Measurements from ENCODE around the gene TMEM181. TPM values are rescaled to one million over a fixed set of nuclear protein-coding genes. Genes with fewer than 3 reads are reported as not detected.

The TMEM181 gene
- polyA plus RNA-seq, 1 of the 3 experiments (the other 2 are of a cell fraction): 19.5 TPM

DNA sequence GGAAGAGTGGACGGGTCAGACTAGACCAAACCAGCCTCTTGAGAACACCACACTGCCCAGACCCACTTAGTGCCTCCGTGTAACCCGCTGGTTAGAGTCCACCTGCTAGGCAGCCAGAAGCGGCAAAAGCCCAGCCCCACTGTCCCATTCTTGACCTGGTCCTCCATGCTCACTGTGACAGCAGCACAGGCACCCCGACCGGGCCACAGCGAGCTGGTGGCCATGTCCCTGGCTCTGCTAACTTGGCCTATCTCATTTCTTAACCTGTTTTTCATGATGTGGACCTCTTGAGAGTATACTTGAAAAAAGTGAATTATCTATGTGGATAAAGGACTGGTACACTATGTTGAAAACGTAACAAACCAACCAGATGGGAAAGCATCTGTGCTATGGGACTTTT lies 44.9 kb upstream of the TMEM181 start:
- Histone ChIP-seq H3K9me3 (no peaks in the 10 kb centered on the region), H3K36me3 (replicated peaks in 1 of 2; ENCODE audit: control insufficient read depth in 1 of 2, insufficient read depth in 2 of 2, low read length in 1 of 2) (peaks cover 0 to 8% of the 10 kb centered on the region in 2 experiments), H2AFZ (ENCODE audit: low read depth) (no peak overlapping the region), H3K4me3 (ENCODE audit: low read depth in 2 of 2, low read length in 1 of 2) (no peak overlapping the region), H3F3A (replicated peaks; ENCODE audit: insufficient read depth) (peaks cover 14% of the 10 kb centered on the region), H3K79me2 (ENCODE audit: insufficient read depth) (no peaks in the 10 kb centered on the region), H3K27me3 (ENCODE audit: insufficient read depth) (no peaks in the 10 kb centered on the region), H4K20me1 (ENCODE audit: insufficient read depth) (no peaks in the 10 kb centered on the region), H3K4me1 (ENCODE audit: control insufficient read depth in 1 of 2, insufficient read depth in 2 of 2, low read depth in 1 of 2, low read length in 1 of 2) (peaks cover 5 to 12% of the 10 kb centered on the region in 2 experiments; a peak in 3 of 4 replicates), H3K27ac (ENCODE audit: low read depth in 2 of 2, low read length in 1 of 2) (no peak overlapping the region), H3K9ac (no peak overlapping the region), H3K4me2 (no peak overlapping the region), H3K9me2 (no peaks in the 10 kb centered on the region)
- no peak for TF ChIP-seq CHD2 (IDR thresholded peaks at IDR 0.05; ENCODE audit: low read length, partially characterized antibody)
- TF ChIP-seq, protein P1, sequence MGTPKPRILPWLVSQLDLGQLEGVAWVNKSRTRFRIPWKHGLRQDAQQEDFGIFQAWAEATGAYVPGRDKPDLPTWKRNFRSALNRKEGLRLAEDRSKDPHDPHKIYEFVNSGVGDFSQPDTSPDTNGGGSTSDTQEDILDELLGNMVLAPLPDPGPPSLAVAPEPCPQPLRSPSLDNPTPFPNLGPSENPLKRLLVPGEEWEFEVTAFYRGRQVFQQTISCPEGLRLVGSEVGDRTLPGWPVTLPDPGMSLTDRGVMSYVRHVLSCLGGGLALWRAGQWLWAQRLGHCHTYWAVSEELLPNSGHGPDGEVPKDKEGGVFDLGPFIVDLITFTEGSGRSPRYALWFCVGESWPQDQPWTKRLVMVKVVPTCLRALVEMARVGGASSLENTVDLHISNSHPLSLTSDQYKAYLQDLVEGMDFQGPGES (IDR thresholded peaks at IDR 0.05; ENCODE audit: low read depth, low read length): no peak
- TF ChIP-seq RXRA (IDR thresholded peaks at IDR 0.05; ENCODE audit: borderline replicate concordance, low read depth): no peak
- TF ChIP-seq RAD21 (IDR thresholded peaks at IDR 0.05; ENCODE audit: low read length): no peak
- no peak for TF ChIP-seq MEF2A (IDR thresholded peaks at IDR 0.05; ENCODE audit: borderline replicate concordance, low read depth)
- no peak for TF ChIP-seq JUND (IDR thresholded peaks at IDR 0.05)
- no peak for TF ChIP-seq EP300 (IDR thresholded peaks at IDR 0.05; ENCODE audit: borderline replicate concordance in 1 of 2, low read depth in 1 of 2, low read length in 1 of 2)
- TF ChIP-seq TCF12 (IDR thresholded peaks at IDR 0.05): no peak
- TF ChIP-seq CTCF (IDR thresholded peaks at IDR 0.05): no peak
- TF ChIP-seq TEAD4 (IDR thresholded peaks at IDR 0.05; ENCODE audit: borderline replicate concordance, insufficient read depth): no peak
- TF ChIP-seq NRF1 (IDR thresholded peaks at IDR 0.05; ENCODE audit: low read depth, low read length): no peak
- TF ChIP-seq PBX3 (IDR thresholded peaks at IDR 0.05): no peak
- TF ChIP-seq, protein P2, sequence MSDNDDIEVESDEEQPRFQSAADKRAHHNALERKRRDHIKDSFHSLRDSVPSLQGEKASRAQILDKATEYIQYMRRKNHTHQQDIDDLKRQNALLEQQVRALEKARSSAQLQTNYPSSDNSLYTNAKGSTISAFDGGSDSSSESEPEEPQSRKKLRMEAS (IDR thresholded peaks at IDR 0.05; ENCODE audit: low read depth): no peak
- no peak for TF ChIP-seq GATA2 (CRISPR knock-in tag; IDR thresholded peaks at IDR 0.05)
- POLR2A ChIA-PET: no interaction called here
- CTCF ChIA-PET: interaction anchor here (4.6 kb wide), 1 partner anchor 294 kb away, joined by 22 read pairs; no protein-coding TSS in a partner anchor
- 95% methylated on average over 8 of the region's 8 CpGs for WGBS (ENCODE audit: low lambda C conversion rate)
- DNase-seq: no peak

GRCh38 chr6:158516098-158516497 lies 43.8 kb upstream of the TMEM181 start:
- POLR2A ChIA-PET: no interaction called here

More at GRCh38 chr6:158516098-158516497, 43.8 kb upstream of the TMEM181 start:
- CTCF ChIA-PET: interaction anchor here (0.8 to 4.6 kb wide), 3 partner anchors 295 to 302 kb away, joined by 3 to 22 read pairs (median 4); no protein-coding TSS in a partner anchor
- peaks cover 14% of the 10 kb centered on the region for H3F3A ChIP-seq (replicated peaks; ENCODE audit: insufficient read depth)
- no peak overlapping the region for H2AFZ ChIP-seq (ENCODE audit: low read depth)
- H3K9ac ChIP-seq: no peak overlapping the region
- no peaks in the 10 kb centered on the region for H3K9me3 ChIP-seq
- H3K4me3 ChIP-seq (ENCODE audit: low read depth in 2 of 2, low read length in 1 of 2): no peak overlapping the region
- H3K27ac ChIP-seq (ENCODE audit: low read depth in 2 of 2, low read length in 1 of 2): no peak overlapping the region
- no peak for TF ChIP-seq POLR2AphosphoS5 (IDR thresholded peaks at IDR 0.05; ENCODE audit: low read depth, low read length)
- TF ChIP-seq YY1 (IDR thresholded peaks at IDR 0.05; ENCODE audit: low read depth): no peak
- no peak for TF ChIP-seq NFIC (IDR thresholded peaks at IDR 0.05; ENCODE audit: borderline replicate concordance)
- no peak for TF ChIP-seq EP300 (IDR thresholded peaks at IDR 0.05; ENCODE audit: borderline replicate concordance in 1 of 2, low read depth in 1 of 2, low read length in 1 of 2)
- no peak for TF ChIP-seq MEF2A (IDR thresholded peaks at IDR 0.05; ENCODE audit: borderline replicate concordance, low read depth)
- no peak for TF ChIP-seq TEAD4 (IDR thresholded peaks at IDR 0.05; ENCODE audit: borderline replicate concordance, insufficient read depth)
- TF ChIP-seq EZH2phosphoT487 (IDR thresholded peaks at IDR 0.05; ENCODE audit: borderline replicate concordance, low read depth): no peak
- TF ChIP-seq CHD2 (IDR thresholded peaks at IDR 0.05; ENCODE audit: low read length, partially characterized antibody): no peak
- TF ChIP-seq NRF1 (IDR thresholded peaks at IDR 0.05; ENCODE audit: low read depth, low read length): no peak
- no peaks in the 10 kb centered on the region for H3K27me3 ChIP-seq (ENCODE audit: insufficient read depth)
- no peaks in the 10 kb centered on the region for H3K36me3 ChIP-seq (replicated peaks in 1 of 2; ENCODE audit: control insufficient read depth in 1 of 2, insufficient read depth in 2 of 2, low read length in 1 of 2)
- no peak for DNase-seq
- no peaks in the 10 kb centered on the region for H3K79me2 ChIP-seq (ENCODE audit: insufficient read depth)
- peaks cover 5 to 12% of the 10 kb centered on the region in 2 experiments; a peak in 3 of 4 replicates for H3K4me1 ChIP-seq (ENCODE audit: control insufficient read depth in 1 of 2, insufficient read depth in 2 of 2, low read depth in 1 of 2, low read length in 1 of 2)
- WGBS (ENCODE audit: low lambda C conversion rate): 96% methylated on average over 33 of the region's 33 CpGs
- H4K20me1 ChIP-seq (ENCODE audit: insufficient read depth): no peaks in the 10 kb centered on the region
- H3K4me2 ChIP-seq: no peak overlapping the region
- no peaks in the 10 kb centered on the region for H3K9me2 ChIP-seq
